IPS-NIHi7 (cell line): ENCODE results near the gene CBL.
A peak's percentile ranks its signal among the peaks of the same experiment; 100 is the strongest.

Experiments
- DNase-seq: peaks from one replicate; pipeline ENCODE4 v3.0.0; 2012; ENCODE audit warnings: mixed read lengths; ENCODE audit errors: extremely low spot score

Gene CBL

GRCh38 chr11:119266517-119267255, 60.5 kb downstream of the CBL start:
- no peak for DNase-seq

GRCh38 chr11:119267645-119268044, 61.5 kb downstream of the CBL start:
- no peak for DNase-seq

GRCh38 chr11:119273721-119274120, 67.6 kb downstream of the CBL start:
- no peak for DNase-seq

GRCh38 chr11:119277660-119278059, 71.5 kb downstream of the CBL start:
- no peak for DNase-seq

GRCh38 chr11:119282495-119282894, 76.4 kb downstream of the CBL start:
- no peak for DNase-seq

- DNase-seq, result peak; percentile 62
Measured at GRCh38 chr11:119284344-119285157, 78.4 kb downstream of the CBL start.

- DNase-seq, result no peak
Measured at GRCh38 chr11:119285431-119285830, 79.3 kb downstream of the CBL start.

GRCh38 chr11:119288219-119288618, 82.1 kb downstream of the CBL start:
- DNase-seq, result no peak

GRCh38 chr11:119290894-119291497, 84.9 kb downstream of the CBL start:
- DNase-seq, result no peak

- DNase-seq, result no peak
Measured at GRCh38 chr11:119293461-119293860, 87.3 kb downstream of the CBL start.

GRCh38 chr11:119295178-119295577, 89.0 kb downstream of the CBL start:
- DNase-seq, result no peak

- no peak for DNase-seq
Measured at GRCh38 chr11:119297938-119298337, 91.8 kb downstream of the CBL start.

GRCh38 chr11:119298726-119299125, 92.6 kb downstream of the CBL start:
- DNase-seq, result no peak

- DNase-seq, result no peak
Measured at GRCh38 chr11:119299416-119299815, 93.3 kb downstream of the CBL start.

GRCh38 chr11:119300198-119300964, 94.2 kb downstream of the CBL start:
- DNase-seq, result no peak

GRCh38 chr11:119303227-119303718, 97.1 kb downstream of the CBL start:
- no peak for DNase-seq

GRCh38 chr11:119305556-119306372, 99.6 kb downstream of the CBL start:
- no peak for DNase-seq

- DNase-seq, result no peak
Measured at GRCh38 chr11:119306373-119306890, 100.3 kb downstream of the CBL start.

- no peak for DNase-seq
Measured at GRCh38 chr11:119307219-119307618, 101.1 kb downstream of the CBL start.

GRCh38 chr11:119307974-119308373, 101.8 kb downstream of the CBL start:
- DNase-seq, result no peak

- DNase-seq, result no peak
Measured at GRCh38 chr11:119309411-119309810, 103.3 kb downstream of the CBL start.
